Gastroesophageal sphincter (tissue), 4 donors: ENCODE results near the gene RASGRP4. TPM values are rescaled to one million over a fixed set of nuclear protein-coding genes. Genes with fewer than 3 reads are reported as not detected.
"Not testable (repeated sequence)": the region's sequence is repeated elsewhere in the genome, so short reads cannot be mapped to it uniquely, and the experiment has no call there.

Source experiments
- ATAC-seq: fragments of 150-250 bp; one replicate; pipeline ENCODE4 v1.9.1; 2016; ENCODE audit warnings: mild to moderate bottlenecking, moderate library complexity
- H3K27ac ChIP-seq, 4 donors: fragments of 200-600 bp; sonication (generic) in 3 of 4; 1 replicate in 3 of 4; 2 replicates in 1 of 4; pipeline ENCODE4 v1.5.1; 2016 to 2019
- H3K27me3 ChIP-seq: fragments of 200-600 bp; sonication (generic); one replicate; pipeline ENCODE4 v1.5.1; 2019
- H3K36me3 ChIP-seq, 2 donors: fragments of 200-600 bp; sonication (generic); one replicate each; pipeline ENCODE4 v1.5.1; 2019; ENCODE audit warnings: control low read depth in 1 of 2
- H3K4me1 ChIP-seq, 3 donors: fragments of 200-600 bp; sonication (generic); 1 replicate in 2 of 3; 2 replicates in 1 of 3; pipeline ENCODE4 v1.5.1; 2016 to 2019; ENCODE audit warnings: control low read depth in 2 of 3
- H3K4me3 ChIP-seq, 2 donors: fragments of 200-600 bp; sonication (generic); one replicate each; pipeline ENCODE4 v1.5.1; 2019; ENCODE audit warnings: mild to moderate bottlenecking in 1 of 2, moderate library complexity in 1 of 2
- H3K9me3 ChIP-seq, 3 donors: fragments of 200-600 bp; sonication (generic); one replicate each; pipeline ENCODE4 v1.5.1; 2017 to 2019; ENCODE audit warnings: control low read depth in 2 of 3
- CTCF ChIP-seq, 4 experiments: fragments of 200-600 bp in 2 of 4; fragments of 450-650 bp in 2 of 4; sonication (generic) in 1 of 4; IDR thresholded peaks; one replicate each; pipeline ENCODE4 v1.5.1; 2017 to 2019; ENCODE audit warnings: antibody characterized with exemption in 4 of 4, mild to moderate bottlenecking in 2 of 4, moderate library complexity in 2 of 4
- EP300 ChIP-seq: sonication (generic); formaldehyde crosslinking; IDR thresholded peaks from one replicate; pipeline ENCODE4 v1.6.1; 2017; ENCODE audit warnings: antibody characterized with exemption, mild to moderate bottlenecking
- POLR2A ChIP-seq, 2 donors: fragments of 450-650 bp; IDR thresholded peaks; one replicate each; pipeline ENCODE4 v1.6.1; 2017; ENCODE audit warnings: antibody characterized with exemption in 2 of 2, mild to moderate bottlenecking in 2 of 2, moderate library complexity in 1 of 2
- POLR2AphosphoS5 ChIP-seq: sonication (generic); formaldehyde crosslinking; IDR thresholded peaks from one replicate; pipeline ENCODE4 v1.6.1; 2017; ENCODE audit warnings: antibody characterized with exemption
- WGBS, 2 donors: methylation state at CpG; one replicate each; pipeline ENCODE4 v1.1.5; 2018; ENCODE audit warnings: low coverage in 1 of 2; 5-methylcytosine and 5-hydroxymethylcytosine counted together
- total RNA-seq, 4 donors: library from RNA; depleted of rRNA; stranded (reverse); fragments of >200 nt; gene quantifications; one replicate each; pipeline ENCODE4 v1.1.0, GENCODE V29; 2016

Gene RASGRP4
- total RNA-seq, 4 donors from 2014 or later = 1.2 to 4.7 (median 4.0) TPM

- Histone ChIP-seq H3K4me3 (no peak overlapping the region), H3K27ac (no peak overlapping the region), H3K36me3 (peaks cover 0 to 4% of the 10 kb centered on the region in 2 donors), H3K27me3 (peaks cover 50% of the 10 kb centered on the region), H3K9me3 (no peaks in the 10 kb centered on the region), H3K4me1 (peaks cover 0 to 11% (median 7%) of the 10 kb centered on the region in 3 donors)
- TF ChIP-seq EP300 = no peak
- no peak for TF ChIP-seq POLR2A (IDR thresholded peaks at IDR 0.05)
- TF ChIP-seq CTCF (IDR thresholded peaks at IDR 0.05) = no peak
- no peak for TF ChIP-seq POLR2AphosphoS5
- WGBS, 2 donors = 84% methylated on average over 2 of the region's 6 CpGs; no CpG with 5 or more reads in 1 of the 2 donors
- ATAC-seq = no peak
Observed at GRCh38 chr19:38413416-38413815, 12.6 kb downstream of the RASGRP4 start.

GRCh38 chr19:38412961-38413360 lies 13.1 kb downstream of the RASGRP4 start:
- ATAC-seq = no peak
- H3K27me3 ChIP-seq = peaks cover 45% of the 10 kb centered on the region
- no peaks in the 10 kb centered on the region for H3K9me3 ChIP-seq
- peaks cover 0 to 9% of the 10 kb centered on the region in 2 donors for H3K36me3 ChIP-seq
- H3K27ac ChIP-seq = no peak overlapping the region
- no peak overlapping the region for H3K4me3 ChIP-seq
- WGBS, 2 donors = 69 to 80% methylated on average over 1 to 7 of the region's 11 CpGs
- peaks cover 0 to 6% (median 3%) of the 10 kb centered on the region in 3 donors for H3K4me1 ChIP-seq
- TF ChIP-seq CTCF (IDR thresholded peaks at IDR 0.05) (no peak), EP300 (no peak), POLR2AphosphoS5 (no peak)

GRCh38 chr19:38412491-38412890 lies 13.5 kb downstream of the RASGRP4 start:
- H3K4me1 ChIP-seq = peaks cover 0 to 1% (median 0%) of the 10 kb centered on the region in 3 donors
- no peak overlapping the region for H3K27ac ChIP-seq
- WGBS, 2 donors = 89 to 90% methylated on average over 5 to 8 of the region's 8 CpGs
- TF ChIP-seq CTCF (IDR thresholded peaks at IDR 0.05) = no peak
- TF ChIP-seq EP300 = no peak
- TF ChIP-seq POLR2A (IDR thresholded peaks at IDR 0.05) = no peak
- no peak for TF ChIP-seq POLR2AphosphoS5
- H3K9me3 ChIP-seq = no peaks in the 10 kb centered on the region
- peaks cover 0 to 13% of the 10 kb centered on the region in 2 donors for H3K36me3 ChIP-seq
- H3K4me3 ChIP-seq = no peak overlapping the region
- ATAC-seq = no peak
- H3K27me3 ChIP-seq = peaks cover 41% of the 10 kb centered on the region

GRCh38 chr19:38411898-38412297 lies 14.1 kb downstream of the RASGRP4 start:
- H3K4me1 ChIP-seq, H3K9me3 ChIP-seq, ATAC-seq, H3K4me3 ChIP-seq, H3K27ac ChIP-seq: not testable (repeated sequence)
- 82 to 92% methylated on average over 2 to 3 of the region's 5 CpGs for WGBS, 2 donors
- Histone ChIP-seq H3K36me3 (peaks cover 0 to 19% of the 10 kb centered on the region in 2 donors), H3K27me3 (peaks cover 35% of the 10 kb centered on the region)

GRCh38 chr19:38411041-38411712 lies 14.8 kb downstream of the RASGRP4 start:
- Histone ChIP-seq H3K36me3 (peaks cover 0 to 27% of the 10 kb centered on the region in 2 donors), H3K4me3 (no peak overlapping the region), H3K9me3 (no peaks in the 10 kb centered on the region), H3K27me3 (peaks cover 32% of the 10 kb centered on the region), H3K4me1 (no peaks in the 10 kb centered on the region), H3K27ac (no peak overlapping the region)
- ATAC-seq = no peak
- no peak for TF ChIP-seq EP300
- TF ChIP-seq CTCF (IDR thresholded peaks at IDR 0.05) = no peak
- TF ChIP-seq POLR2A (IDR thresholded peaks at IDR 0.05) = no peak
- TF ChIP-seq POLR2AphosphoS5 = no peak
- WGBS, 2 donors = 64 to 78% methylated on average over 2 to 4 of the region's 13 CpGs

- H3K27ac ChIP-seq, H3K4me1 ChIP-seq, H3K9me3 ChIP-seq, ATAC-seq, H3K4me3 ChIP-seq: not testable (repeated sequence)
- Histone ChIP-seq H3K27me3 (peaks cover 27% of the 10 kb centered on the region), H3K36me3 (peaks cover 0 to 34% of the 10 kb centered on the region in 2 donors)
- 80 to 93% methylated on average over 6 of the region's 6 CpGs for WGBS, 2 donors
Observed at GRCh38 chr19:38410407-38410806, 15.6 kb downstream of the RASGRP4 start.
